Measurements from ENCODE around the gene ABCA4. TPM values are rescaled to one million over a fixed set of nuclear protein-coding genes. Genes with fewer than 3 reads are reported as not detected.
"Not testable (repeated sequence)": the region's sequence is repeated elsewhere in the genome, so short reads cannot be mapped to it uniquely, and the experiment has no call there.

ABCA4 gene
- 1.7 and 2.4 TPM in 2 replicates for total RNA-seq

- DNase-seq (ENCODE audit: low read depth, low spot score) = no peak
Observed at GRCh38 chr1:94120991-94121390, at the start of gene ABCA4. Gene ABCA4, minus strand, starts transcription at chr1:94121148. Its CDS starts 103 bp downstream, at chr1:94121045.

GRCh38 chr1:94169126-94169525, 48.2 kb upstream of the ABCA4 start:
- no peak for DNase-seq (ENCODE audit: low read depth, low spot score)

- DNase-seq (ENCODE audit: low read depth, low spot score) = no peak
Observed at GRCh38 chr1:94165843-94166242, 44.9 kb upstream of the ABCA4 start.

- DNase-seq (ENCODE audit: low read depth, low spot score) = not testable (repeated sequence)
Observed at GRCh38 chr1:94164885-94165284, 43.9 kb upstream of the ABCA4 start.

GRCh38 chr1:94164121-94164520, 43.2 kb upstream of the ABCA4 start:
- DNase-seq (ENCODE audit: low read depth, low spot score) = not testable (repeated sequence)

- not testable (repeated sequence) for DNase-seq (ENCODE audit: low read depth, low spot score)
Observed at GRCh38 chr1:94163249-94163648, 42.3 kb upstream of the ABCA4 start.

- peak; percentile 58 for DNase-seq (ENCODE audit: low read depth, low spot score)
Observed at GRCh38 chr1:94160811-94161210, 39.9 kb upstream of the ABCA4 start.

- DNase-seq (ENCODE audit: low read depth, low spot score) = no peak
Observed at GRCh38 chr1:94156096-94156625, 35.2 kb upstream of the ABCA4 start.

- peak; percentile 37 for DNase-seq (ENCODE audit: low read depth, low spot score)
Observed at GRCh38 chr1:94154989-94155388, 34.0 kb upstream of the ABCA4 start.

- DNase-seq (ENCODE audit: low read depth, low spot score) = no peak
Observed at GRCh38 chr1:94153133-94153532, 32.2 kb upstream of the ABCA4 start.

GRCh38 chr1:94149166-94149565, 28.2 kb upstream of the ABCA4 start:
- not testable (repeated sequence) for DNase-seq (ENCODE audit: low read depth, low spot score)

- DNase-seq (ENCODE audit: low read depth, low spot score) = no peak
Observed at GRCh38 chr1:94146273-94146672, 25.3 kb upstream of the ABCA4 start.

GRCh38 chr1:94144836-94145235, 23.9 kb upstream of the ABCA4 start:
- no peak for DNase-seq (ENCODE audit: low read depth, low spot score)

GRCh38 chr1:94143809-94144176, 22.8 kb upstream of the ABCA4 start:
- DNase-seq (ENCODE audit: low read depth, low spot score) = no peak

GRCh38 chr1:94143173-94143808, 22.3 kb upstream of the ABCA4 start:
- DNase-seq (ENCODE audit: low read depth, low spot score) = no peak

GRCh38 chr1:94142583-94142982, 21.6 kb upstream of the ABCA4 start:
- DNase-seq (ENCODE audit: low read depth, low spot score) = no peak

- DNase-seq (ENCODE audit: low read depth, low spot score) = peak; percentile 87
Observed at GRCh38 chr1:94142022-94142421, 21.1 kb upstream of the ABCA4 start.

GRCh38 chr1:94132111-94132510, 11.2 kb upstream of the ABCA4 start:
- DNase-seq (ENCODE audit: low read depth, low spot score) = no peak

GRCh38 chr1:94130851-94131595, 10.1 kb upstream of the ABCA4 start:
- no peak for DNase-seq (ENCODE audit: low read depth, low spot score)

GRCh38 chr1:94126651-94127050, 5.7 kb upstream of the ABCA4 start:
- no peak for DNase-seq (ENCODE audit: low read depth, low spot score)

GRCh38 chr1:94125551-94126514, 4.9 kb upstream of the ABCA4 start:
- no peak for DNase-seq (ENCODE audit: low read depth, low spot score)

GRCh38 chr1:94124538-94124937, 3.6 kb upstream of the ABCA4 start:
- DNase-seq (ENCODE audit: low read depth, low spot score) = no peak
